ENCODE results near the gene CSKMT.
"Not testable (repeated sequence)": the region's sequence is repeated elsewhere in the genome, so short reads cannot be mapped to it uniquely, and the experiment has no call there.

Gene CSKMT

GRCh38 chr11:62665075-62665598 lies at the start of gene CSKMT, which contains the start of gene C11orf98:
CSKMT (plus strand) TSS chr11:62665312; CDS start chr11:62665880, 568 bp downstream.
C11orf98 (minus strand) TSS chr11:62665210; CDS start chr11:62665169, 41 bp downstream.
- Histone ChIP-seq H3K27me3 (replicated peaks) (no peaks in the 10 kb centered on the region), H3K36me3 (replicated peaks) (peaks cover 21% of the 10 kb centered on the region), H3K27ac (peak within 1 kb of the TSS; percentile 69), H3K4me3 (ENCODE audit: low read depth, low read length) (peak within 1 kb of the TSS; percentile 92)
- in situ Hi-C loops (cut with HindIII; ENCODE audit: low pct_ligation_motif_present, low sequenced_read_pairs) = no loop called here
- DNase-seq = peak; percentile 92
- no peak for TF ChIP-seq CTCF (IDR thresholded peaks at IDR 0.05; ENCODE audit: low read depth, low read length, missing control alignments)

GRCh38 chr11:62615521-62615920 lies 49.6 kb upstream of the CSKMT start:
- H3K4me3 ChIP-seq (ENCODE audit: low read depth, low read length) = no peak overlapping the region
- H3K27ac ChIP-seq = no peak overlapping the region
- H3K27me3 ChIP-seq (replicated peaks) = no peaks in the 10 kb centered on the region
- no peak for DNase-seq
- no peak for TF ChIP-seq CTCF (IDR thresholded peaks at IDR 0.05; ENCODE audit: low read depth, low read length, missing control alignments)
- peaks cover 12% of the 10 kb centered on the region for H3K36me3 ChIP-seq (replicated peaks)
- in situ Hi-C loops (cut with HindIII; ENCODE audit: low pct_ligation_motif_present, low sequenced_read_pairs) = no loop called here

GRCh38 chr11:62616957-62617356 lies 48.2 kb upstream of the CSKMT start:
- H3K27me3 ChIP-seq (replicated peaks); in situ Hi-C loops (cut with HindIII; ENCODE audit: low pct_ligation_motif_present, low sequenced_read_pairs); H3K27ac ChIP-seq; H3K4me3 ChIP-seq (ENCODE audit: low read depth, low read length); DNase-seq: not testable (repeated sequence)
- H3K36me3 ChIP-seq (replicated peaks) = peaks cover 12% of the 10 kb centered on the region

GRCh38 chr11:62621027-62621566 lies 44.0 kb upstream of the CSKMT start:
- H3K4me3 ChIP-seq (ENCODE audit: low read depth, low read length) = peak overlapping the region; percentile 78
- H3K36me3 ChIP-seq (replicated peaks) = peaks cover 23% of the 10 kb centered on the region
- no peak for TF ChIP-seq CTCF (IDR thresholded peaks at IDR 0.05; ENCODE audit: low read depth, low read length, missing control alignments)
- DNase-seq = no peak
- no peaks in the 10 kb centered on the region for H3K27me3 ChIP-seq (replicated peaks)
- H3K27ac ChIP-seq = peak overlapping the region; percentile 40
- in situ Hi-C loops (cut with HindIII; ENCODE audit: low pct_ligation_motif_present, low sequenced_read_pairs) = no loop called here

GRCh38 chr11:62621567-62622470 lies 43.3 kb upstream of the CSKMT start, which contains the start of gene B3GAT3:
B3GAT3 (minus strand) TSS chr11:62621986; CDS start chr11:62621947, 39 bp downstream.
- peak; percentile 96 for DNase-seq
- Histone ChIP-seq H3K4me3 (ENCODE audit: low read depth, low read length) (peak within 1 kb of the TSS; percentile 78), H3K27me3 (replicated peaks) (no peaks in the 10 kb centered on the region), H3K27ac (peak within 1 kb of the TSS; percentile 40), H3K36me3 (replicated peaks) (peaks cover 23% of the 10 kb centered on the region)
- in situ Hi-C loops (cut with HindIII; ENCODE audit: low pct_ligation_motif_present, low sequenced_read_pairs) = no loop called here
- peak; percentile 18 for TF ChIP-seq CTCF (IDR thresholded peaks at IDR 0.05; ENCODE audit: low read depth, low read length, missing control alignments)

- Histone ChIP-seq H3K27me3 (replicated peaks) (no peaks in the 10 kb centered on the region), H3K27ac (peak overlapping the region; percentile 40), H3K4me3 (ENCODE audit: low read depth, low read length) (no peak overlapping the region), H3K36me3 (replicated peaks) (peaks cover 24% of the 10 kb centered on the region)
- TF ChIP-seq CTCF (IDR thresholded peaks at IDR 0.05; ENCODE audit: low read depth, low read length, missing control alignments) = no peak
- in situ Hi-C loops (cut with HindIII; ENCODE audit: low pct_ligation_motif_present, low sequenced_read_pairs) = no loop called here
- no peak for DNase-seq
Measured at GRCh38 chr11:62622476-62623089, 42.5 kb upstream of the CSKMT start.
